ENCODE measurements around the gene AVPR2. TPM values are rescaled to one million over a fixed set of nuclear protein-coding genes. Genes with fewer than 3 reads are reported as not detected.

Gene AVPR2
- polyA plus RNA-seq, 1 donor from 2014 or later: not detected

- H3K9me2 ChIP-seq (ENCODE audit: insufficient read depth, low read length): no peaks in the 10 kb centered on the region
- no peak overlapping the region for H3K9ac ChIP-seq (ENCODE audit: low read length)
- no peak overlapping the region for H3K4me2 ChIP-seq (ENCODE audit: low read length)
- H3K9me3 ChIP-seq (ENCODE audit: low read length): no peaks in the 10 kb centered on the region
- H3K36me3 ChIP-seq (ENCODE audit: insufficient read depth, low read length): no peaks in the 10 kb centered on the region
- no peaks in the 10 kb centered on the region for H3K79me2 ChIP-seq (replicated peaks; ENCODE audit: insufficient read depth, low read length)
- H2AFZ ChIP-seq (ENCODE audit: low read depth, low read length): no peak overlapping the region
- no peaks in the 10 kb centered on the region for H3F3A ChIP-seq (ENCODE audit: insufficient read depth, low read length, poor library complexity, severe bottlenecking)
- no peak for TF ChIP-seq SMC3 (conservative IDR thresholded peaks at IDR 0.05; ENCODE audit: poor library complexity)
- no peak for TF ChIP-seq CTCF (IDR thresholded peaks at IDR 0.05; ENCODE audit: poor library complexity, severe bottlenecking)
- TF ChIP-seq EP300 (conservative IDR thresholded peaks at IDR 0.05; ENCODE audit: poor library complexity, severe bottlenecking): no peak
- TF ChIP-seq EZH2 (IDR thresholded peaks at IDR 0.05; ENCODE audit: borderline replicate concordance, insufficient read depth, low read length, poor library complexity, severe bottlenecking): no peak
- no peak for TF ChIP-seq POLR2AphosphoS5 (IDR thresholded peaks at IDR 0.05)
- TF ChIP-seq RAD21 (conservative IDR thresholded peaks at IDR 0.05): no peak
- no peak for TF ChIP-seq MXI1 (conservative IDR thresholded peaks at IDR 0.05; ENCODE audit: poor library complexity, severe bottlenecking)
- TF ChIP-seq TAF1 (IDR thresholded peaks at IDR 0.05; ENCODE audit: low read depth): no peak
- TF ChIP-seq REST (IDR thresholded peaks at IDR 0.05; ENCODE audit: borderline replicate concordance): no peak
- H3K27ac ChIP-seq (ENCODE audit: low read length): no peak overlapping the region
- no peak overlapping the region for H3K4me3 ChIP-seq (ENCODE audit: low read length)
- no peaks in the 10 kb centered on the region for H3K27me3 ChIP-seq (ENCODE audit: insufficient read depth, low read depth, low read length)
- H4K20me1 ChIP-seq (ENCODE audit: insufficient read depth): no peaks in the 10 kb centered on the region
These were observed 32.6 kb downstream of the AVPR2 start for GRCh38 chrX:153937056-153937455.

- no peak overlapping the region for H3K4me3 ChIP-seq (ENCODE audit: low read length)
- no peaks in the 10 kb centered on the region for H3K36me3 ChIP-seq (ENCODE audit: insufficient read depth, low read length)
- H3K4me2 ChIP-seq (ENCODE audit: low read length): no peak overlapping the region
- H3K27ac ChIP-seq (ENCODE audit: low read length): no peak overlapping the region
- H3K9me2 ChIP-seq (ENCODE audit: insufficient read depth, low read length): no peaks in the 10 kb centered on the region
- no peak overlapping the region for H2AFZ ChIP-seq (ENCODE audit: low read depth, low read length)
- H3K27me3 ChIP-seq (ENCODE audit: insufficient read depth, low read depth, low read length): no peaks in the 10 kb centered on the region
- H4K20me1 ChIP-seq (ENCODE audit: insufficient read depth): no peaks in the 10 kb centered on the region
- H3K9me3 ChIP-seq (ENCODE audit: low read length): no peaks in the 10 kb centered on the region
- H3F3A ChIP-seq (ENCODE audit: insufficient read depth, low read length, poor library complexity, severe bottlenecking): no peaks in the 10 kb centered on the region
- H3K9ac ChIP-seq (ENCODE audit: low read length): no peak overlapping the region
- H3K79me2 ChIP-seq (replicated peaks; ENCODE audit: insufficient read depth, low read length): no peaks in the 10 kb centered on the region
- TF ChIP-seq SMC3 (conservative IDR thresholded peaks at IDR 0.05; ENCODE audit: poor library complexity) (no peak), CTCF (IDR thresholded peaks at IDR 0.05; ENCODE audit: poor library complexity, severe bottlenecking) (no peak), TAF1 (IDR thresholded peaks at IDR 0.05; ENCODE audit: low read depth) (no peak), EP300 (conservative IDR thresholded peaks at IDR 0.05; ENCODE audit: poor library complexity, severe bottlenecking) (no peak), POLR2AphosphoS5 (IDR thresholded peaks at IDR 0.05) (no peak), EZH2 (IDR thresholded peaks at IDR 0.05; ENCODE audit: borderline replicate concordance, insufficient read depth, low read length, poor library complexity, severe bottlenecking) (no peak)
These were observed 33.8 kb downstream of the AVPR2 start for GRCh38 chrX:153938226-153938786.

Data from neural cell (in vitro differentiated cells).